Lung (tissue), 12 donors: ENCODE results near the gene GALNT9. TPM values are rescaled to one million over a fixed set of nuclear protein-coding genes. Genes with fewer than 3 reads are reported as not detected.
"Not testable (repeated sequence)": the region's sequence is repeated elsewhere in the genome, so short reads cannot be mapped to it uniquely, and the experiment has no call there.

ENCODE experiments used
- ATAC-seq: fragments of 200-7000 bp; cut with Tn5 transposase; one replicate; pipeline ENCODE4 v1.9.1; 2020; ENCODE audit warnings: moderate number of reproducible peaks; ENCODE audit not compliant: insufficient read depth, low FRiP score
- DNase-seq, 3 donors: peaks; one replicate each; pipeline ENCODE4 v3.0.0-alpha.2; 2013 to 2017
- H3K27ac ChIP-seq, 2 donors: one replicate each; pipeline ENCODE4 v1.5.1; 2013; ENCODE audit warnings: mild to moderate bottlenecking in 2 of 2, moderate library complexity in 2 of 2, control low read depth in 1 of 2, inconsistent platforms in 1 of 2, low read depth in 1 of 2, low read length in 1 of 2
- H3K27me3 ChIP-seq, 3 donors: one replicate each; pipeline ENCODE4 v1.5.1; 2013; ENCODE audit warnings: low read length in 2 of 3; ENCODE audit not compliant: control insufficient read depth in 3 of 3, insufficient read depth in 3 of 3
- H3K36me3 ChIP-seq, 4 donors: one replicate each; pipeline ENCODE4 v1.5.1; 2013; ENCODE audit warnings: low read length in 4 of 4, mild to moderate bottlenecking in 1 of 4, moderate library complexity in 1 of 4; ENCODE audit not compliant: control insufficient read depth in 4 of 4, insufficient read depth in 4 of 4
- H3K4me1 ChIP-seq, 5 donors: one replicate each; pipeline ENCODE4 v1.5.1; 2013; ENCODE audit warnings: low read length in 5 of 5, mild to moderate bottlenecking in 2 of 5, moderate library complexity in 1 of 5; ENCODE audit not compliant: control insufficient read depth in 5 of 5, insufficient read depth in 5 of 5
- H3K4me3 ChIP-seq: one replicate; pipeline ENCODE4 v1.5.1; 2013; ENCODE audit warnings: mild to moderate bottlenecking, control low read depth, moderate library complexity
- H3K9ac ChIP-seq, 2 donors: one replicate each; pipeline ENCODE4 v1.5.1; 2013; ENCODE audit warnings: low read length in 2 of 2, control low read depth in 1 of 2; ENCODE audit not compliant: insufficient read depth in 1 of 2
- H3K9me3 ChIP-seq, 4 donors: one replicate each; pipeline ENCODE4 v1.5.1; 2013; ENCODE audit warnings: low read length in 3 of 4, mild to moderate bottlenecking in 1 of 4, moderate library complexity in 1 of 4; ENCODE audit not compliant: control insufficient read depth in 4 of 4, insufficient read depth in 3 of 4
- CTCF ChIP-seq: IDR thresholded peaks from 2 replicates; pipeline ENCODE4 v1.5.1; 2012; ENCODE audit warnings: mild to moderate bottlenecking; ENCODE audit errors: control extremely low read depth, extremely low read depth
- WGBS, 2 donors: extraction: QIAGEN DNeasy Blood & Tissue Kit; methylation state at CpG; one replicate each; pipeline ENCODE4 v1.1.7; 2013; 5-methylcytosine and 5-hydroxymethylcytosine counted together
- polyA plus RNA-seq, 2 donors: library from polyadenylated mRNA; stranded (reverse); fragments of 200-250 nt; gene quantifications; one replicate each; pipeline ENCODE4 v1.2.1, GENCODE V29; 2013
- total RNA-seq, 2 donors: library from RNA; depleted of rRNA in 1 of 2; stranded (reverse); fragments of >200 nt in 1 of 2; gene quantifications; one replicate each; pipeline ENCODE4 v1.2.1, GENCODE V29; 2014 to 2021
- donor health status: control.
- donor health status: control.
- donor health status: Bipolar disorder and iron deficiency.
- donor health status: healthy.
- donor health status: DM: yes; HTN: yes; CAD: no.

GALNT9 gene
- total and polyA plus RNA-seq, 4 donors, result 0.13 to 1.7 (median 0.79) TPM

GRCh38 chr12:132243596-132244310, 85.6 kb downstream of the GALNT9 start:
- Histone ChIP-seq H3K27me3 (no peaks in the 10 kb centered on the region), H3K36me3 (no peaks in the 10 kb centered on the region), H3K4me1 (no peaks in the 10 kb centered on the region), H3K9ac (no peak overlapping the region), H3K9me3 (peaks cover 0 to under 1% (median 0%) of the 10 kb centered on the region in 4 donors), H3K27ac (no peak overlapping the region), H3K4me3 (no peak overlapping the region)
- WGBS, 2 donors, result 50 to 61% methylated on average over 29 of the region's 29 CpGs
- no peak for DNase-seq
- ATAC-seq, result no peak
- TF ChIP-seq CTCF, result no peak

GRCh38 chr12:132243171-132243570, 86.2 kb downstream of the GALNT9 start:
- not testable (repeated sequence) for H3K4me1 ChIP-seq, H3K9me3 ChIP-seq, ATAC-seq, H3K27ac ChIP-seq, H3K4me3 ChIP-seq, DNase-seq, H3K27me3 ChIP-seq, H3K9ac ChIP-seq, H3K36me3 ChIP-seq
- WGBS, 2 donors, result 63 to 67% methylated on average over 15 of the region's 15 CpGs

GRCh38 chr12:132240669-132241007, 88.8 kb downstream of the GALNT9 start:
- WGBS, 2 donors, result 70 to 81% methylated on average over 7 of the region's 7 CpGs
- not testable (repeated sequence) for H3K27ac ChIP-seq, H3K4me3 ChIP-seq, DNase-seq, ATAC-seq, H3K27me3 ChIP-seq, H3K9me3 ChIP-seq, H3K9ac ChIP-seq, H3K4me1 ChIP-seq, H3K36me3 ChIP-seq

- no peak for TF ChIP-seq CTCF
- no peaks in the 10 kb centered on the region for H3K4me1 ChIP-seq
- DNase-seq (no peak), ATAC-seq (no peak)
- 75 to 81% methylated on average over 32 of the region's 32 CpGs for WGBS, 2 donors
- H3K36me3 ChIP-seq, result no peaks in the 10 kb centered on the region
- H3K4me3 ChIP-seq, result no peak overlapping the region
- H3K9me3 ChIP-seq, result no peaks in the 10 kb centered on the region
- H3K27ac ChIP-seq, result no peak overlapping the region
- H3K9ac ChIP-seq, result no peak overlapping the region
- H3K27me3 ChIP-seq, result no peaks in the 10 kb centered on the region
Measured at GRCh38 chr12:132239796-132240668, 89.4 kb downstream of the GALNT9 start.
